K562 (cell line): ENCODE results near the gene ADAM22. TPM values are rescaled to one million over a fixed set of nuclear protein-coding genes. Genes with fewer than 3 reads are reported as not detected.

Experiments used
- ATAC-seq: fragments of 200-7000 bp; cut with Tn5 transposase; 3 replicates; pipeline ENCODE4 v1.9.1; 2020; ENCODE audit warnings: moderate library complexity
- BruUV-seq: library from RNA; stranded (reverse); fragments of 400-500 nt; replicated peaks from 2 replicates; lab custom pipeline; 2021; lab: Mats Ljungman, UMichigan
- CTCF ChIA-PET: fragments of 300-600 bp; formaldehyde crosslinking; extraction: SDS; loops from one replicate; lab custom pipeline; 2021; ENCODE audit warnings: low intra/inter-chr PET ratio; lab: Yijun Ruan, JAX
- POLR2A ChIA-PET: fragments of 300-600, 350-650 bp; sonication (Branson Sonifier 250); formaldehyde crosslinking; extraction: SDS; loops from one replicate; lab custom pipeline; 2021; ENCODE audit warnings: antibody characterized with exemption, inconsistent platforms; lab: Yijun Ruan, JAX
- DNase-seq, 4 experiments: peaks; one replicate each; pipeline versions ENCODE4 v3.0.0 to v3.0.0-alpha.2; 2011 to 2018; ENCODE audit warnings: low spot score in 3 of 4, mixed read lengths in 3 of 4; ENCODE audit errors: extremely low read depth in 1 of 4
- FAIRE-seq: peaks from 2 replicates; lab custom pipeline; 2011; peaks lifted over from hg19 to GRCh38; lab: Jason Lieb, UNC
- H2AFZ ChIP-seq: 2 replicates; pipeline ENCODE4 v1.6.0; 2011; ENCODE audit warnings: low read depth, low read length, control low read depth, inconsistent platforms
- H3K27ac ChIP-seq: fragments of 200-600 bp; 3 replicates; pipeline ENCODE4 v1.8.0; 2011; ENCODE audit warnings: low read depth, mild to moderate bottlenecking, control low read depth, inconsistent platforms, low read length, moderate library complexity, mixed read lengths; ENCODE audit errors: extremely low read depth
- H3K27me3 ChIP-seq, 2 experiments: fragments of 300-600 bp in 1 of 2; 2 replicates in 1 of 2; 3 replicates in 1 of 2; pipeline versions ENCODE4 v1.6.0 to v1.8.0; 2011; ENCODE audit warnings: inconsistent platforms in 2 of 2, low read length in 2 of 2, mild to moderate bottlenecking in 1 of 2, mixed read lengths in 1 of 2, moderate library complexity in 1 of 2; ENCODE audit not compliant: control insufficient read depth in 2 of 2, insufficient read depth in 2 of 2
- H3K36me3 ChIP-seq: fragments of 300-600 bp; 3 replicates; pipeline ENCODE4 v1.8.0; 2011; ENCODE audit warnings: mild to moderate bottlenecking, low read length, inconsistent platforms; ENCODE audit not compliant: control insufficient read depth, insufficient read depth
- H3K4me1 ChIP-seq, 2 experiments: fragments of 200-600 bp in 1 of 2; replicated peaks in 1 of 2; 2 replicates in 1 of 2; 3 replicates in 1 of 2; pipeline versions ENCODE4 v1.5.1 to v1.8.0; 2011; ENCODE audit warnings: inconsistent platforms in 2 of 2, low read length in 2 of 2, mild to moderate bottlenecking in 1 of 2, mixed read lengths in 1 of 2, moderate library complexity in 1 of 2; ENCODE audit not compliant: control insufficient read depth in 2 of 2, insufficient read depth in 2 of 2
- H3K4me2 ChIP-seq: 2 replicates; pipeline ENCODE4 v1.6.1; 2011; ENCODE audit warnings: low read length, control low read depth, inconsistent platforms, mixed read lengths; ENCODE audit not compliant: insufficient read depth
- H3K4me3 ChIP-seq: fragments of 200-600 bp; sonication (generic), shearing (Covaris generic); 2 replicates; pipeline ENCODE4 v1.5.1; 2016; ENCODE audit warnings: control low read depth, inconsistent platforms
- H3K79me2 ChIP-seq: fragments of 200-600 bp; 3 replicates; pipeline ENCODE4 v1.8.0; 2011; ENCODE audit warnings: low read length, inconsistent platforms; ENCODE audit not compliant: control insufficient read depth, insufficient read depth
- H3K9ac ChIP-seq, 2 experiments: 2 replicates each; pipeline versions ENCODE4 v1.6.0 to v1.6.1; 2011; ENCODE audit warnings: low read depth in 2 of 2, low read length in 2 of 2, control low read depth in 1 of 2, inconsistent platforms in 1 of 2, mild to moderate bottlenecking in 1 of 2, mixed read lengths in 1 of 2; ENCODE audit not compliant: insufficient read depth in 1 of 2
- H3K9me1 ChIP-seq: one replicate; pipeline ENCODE4 v1.6.0; 2011; ENCODE audit warnings: inconsistent platforms, mild to moderate bottlenecking, low read length, moderate library complexity; ENCODE audit not compliant: control insufficient read depth, insufficient read depth
- H3K9me3 ChIP-seq: replicated peaks from 2 replicates; pipeline ENCODE4 v1.5.1; 2011; ENCODE audit warnings: low read depth, low read length, inconsistent platforms; ENCODE audit not compliant: control insufficient read depth, insufficient read depth
- H4K20me1 ChIP-seq: replicated peaks from 2 replicates; pipeline ENCODE4 v1.6.1; 2011; ENCODE audit warnings: low read length, inconsistent platforms, mixed read lengths; ENCODE audit not compliant: control insufficient read depth, insufficient read depth
- CC2D1A ChIP-seq: fragments of 450-650 bp; IDR thresholded peaks from 2 replicates; pipeline ENCODE4 v1.6.1; 2017; ENCODE audit warnings: mild to moderate bottlenecking
- POU5F1 ChIP-seq: fragments of 150-350 bp; IDR thresholded peaks from 2 replicates; pipeline ENCODE4 v1.6.1; 2014; ENCODE audit warnings: borderline replicate concordance, low read length, low read depth, mild to moderate bottlenecking; ENCODE audit not compliant: partially characterized antibody
- SMAD1 ChIP-seq: fragments of 150-350 bp; IDR thresholded peaks from 2 replicates; pipeline ENCODE4 v1.6.1; 2014; ENCODE audit warnings: low read length, low read depth; ENCODE audit not compliant: partially characterized antibody
- ZNF184 ChIP-seq: sonication (generic); formaldehyde crosslinking; IDR thresholded peaks from 2 replicates; pipeline ENCODE4 v1.5.0; 2020; ENCODE audit warnings: missing genetic modification reagents
- WGBS: fragments of 100-300 bp; shearing (Covaris generic); methylation state at CpG from one replicate; pipeline ENCODE4 v1.1.6; 2016; ENCODE audit warnings: low coverage, mixed read lengths; ENCODE audit not compliant: insufficient coverage; ENCODE audit errors: missing lambda C conversion rate; 5-methylcytosine and 5-hydroxymethylcytosine counted together
- in situ Hi-C: fragments of 300-500 bp; cut with MboI; formaldehyde crosslinking; loops from 4 replicates; pipeline ENCODE4 v1.15.0; 2018; ENCODE audit warnings: inconsistent platforms, mixed read lengths
- intact Hi-C: fragments of 100-400 bp; cut with micrococcal nuclease; formaldehyde crosslinking; loops from 2 replicates; pipeline ENCODE4 v1.14.2; 2022
- polyA plus RNA-seq, 8 experiments: library from polyadenylated mRNA; depleted of rRNA in 4 of 8; stranded (reverse) in 5 of 8; unstranded in 3 of 8; fragments of >200 nt; fragmentation: Nextera tagmentation in 2 of 8; fragmentation: Illumina TruSeq in 1 of 8; extraction: Ambion mirVana in 2 of 8; extraction: Trizol in 1 of 8; gene quantifications; 2 replicates each; pipeline versions ENCODE4 v1.2.1 to v1.2.3, GENCODE V29; 2011 to 2014; ENCODE audit warnings: inconsistent platforms in 1 of 8, missing spikeins in 1 of 8
- total RNA-seq, 7 experiments: library from RNA; depleted of rRNA in 6 of 7; stranded (reverse); fragments of >200 nt in 6 of 7; fragmentation: Illumina TruSeq in 2 of 7; extraction: Trizol in 2 of 7; gene quantifications; 2 replicates each; pipeline versions ENCODE4 v1.2.1 to v1.2.3, GENCODE V29; 2011 to 2021; ENCODE audit warnings: low replicate concordance in 1 of 7
- TF ChIP-seq, protein P1 (sequence below): fragments of 250-450 bp; sonication (Bioruptor Pico); IDR thresholded peaks from 2 replicates; pipeline ENCODE4 v1.5.0; 2021
- TF ChIP-seq, protein P2 (sequence below): fragments of 450-650 bp; IDR thresholded peaks from 2 replicates; pipeline ENCODE4 v1.6.1; 2016; ENCODE audit warnings: low read depth

Gene ADAM22
- total and polyA plus RNA-seq, 9 of the 15 experiments (the other 6 are each of a cell fraction or from before 2014, with no cell fraction given) = 0.01 to 0.58 (median 0.18) TPM

DNA sequence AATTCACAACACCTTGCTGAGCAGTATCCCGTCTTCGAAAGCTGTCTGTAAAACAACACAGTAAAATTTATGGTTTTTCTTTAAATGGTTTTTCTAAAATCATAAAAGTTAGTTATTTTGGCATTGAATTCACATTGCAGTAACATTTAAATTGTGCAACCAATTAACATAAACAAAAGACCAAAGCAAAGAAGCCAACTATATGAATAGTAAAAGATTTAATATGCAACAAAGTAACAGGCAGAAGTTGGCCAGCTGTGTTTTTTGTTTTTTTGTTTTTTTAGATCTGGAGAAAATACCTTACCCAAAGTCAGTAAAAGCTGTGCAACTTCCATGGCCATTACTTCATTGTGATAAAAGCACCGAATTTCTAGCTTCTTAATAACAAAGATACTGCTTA lies 274.5 kb downstream of the ADAM22 start:
- intact Hi-C loops = no loop called here
- FAIRE-seq = no peak
- no peak overlapping the region for H2AFZ ChIP-seq
- POLR2A ChIA-PET = interaction anchor here (1.3 to 1.7 kb wide), 2 partner anchors 9 to 12 kb away, joined by 3 read pairs; no protein-coding TSS in a partner anchor
- no peak for ATAC-seq
- H3K27me3 ChIP-seq = no peaks in the 10 kb centered on the region
- H3K4me2 ChIP-seq = no peak overlapping the region
- H3K9me3 ChIP-seq = no peaks in the 10 kb centered on the region
- CTCF ChIA-PET = interaction anchor here (0.7 kb wide), 1 partner anchor 26 kb away, joined by 3 read pairs; no protein-coding TSS in a partner anchor
- H3K4me3 ChIP-seq = no peak overlapping the region
- H3K9me1 ChIP-seq = no peaks in the 10 kb centered on the region
- no peaks in the 10 kb centered on the region for H3K79me2 ChIP-seq
- peaks cover 75% of the 10 kb centered on the region for H3K36me3 ChIP-seq
- no peaks in the 10 kb centered on the region for H4K20me1 ChIP-seq
- DNase-seq = no peak
- H3K27ac ChIP-seq = no peak overlapping the region
- no peak for TF ChIP-seq ZNF184
- TF ChIP-seq, protein P1, sequence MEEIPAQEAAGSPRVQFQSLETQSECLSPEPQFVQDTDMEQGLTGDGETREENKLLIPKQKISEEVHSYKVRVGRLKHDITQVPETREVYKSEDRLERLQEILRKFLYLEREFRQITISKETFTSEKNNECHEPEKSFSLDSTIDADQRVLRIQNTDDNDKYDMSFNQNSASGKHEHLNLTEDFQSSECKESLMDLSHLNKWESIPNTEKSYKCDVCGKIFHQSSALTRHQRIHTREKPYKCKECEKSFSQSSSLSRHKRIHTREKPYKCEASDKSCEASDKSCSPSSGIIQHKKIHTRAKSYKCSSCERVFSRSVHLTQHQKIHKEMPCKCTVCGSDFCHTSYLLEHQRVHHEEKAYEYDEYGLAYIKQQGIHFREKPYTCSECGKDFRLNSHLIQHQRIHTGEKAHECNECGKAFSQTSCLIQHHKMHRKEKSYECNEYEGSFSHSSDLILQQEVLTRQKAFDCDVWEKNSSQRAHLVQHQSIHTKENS (CRISPR knock-in tag) = no peak
- TF ChIP-seq POU5F1 = no peak
- WGBS = 88% methylated on average over 3 of the region's 3 CpGs
- no peak overlapping the region for H3K9ac ChIP-seq
- BruUV-seq = no TSS peak
- in situ Hi-C loops = no loop called here
- peaks cover 0 to 16% of the 10 kb centered on the region in 2 experiments; a peak in 2 of 5 replicates for H3K4me1 ChIP-seq

DNA sequence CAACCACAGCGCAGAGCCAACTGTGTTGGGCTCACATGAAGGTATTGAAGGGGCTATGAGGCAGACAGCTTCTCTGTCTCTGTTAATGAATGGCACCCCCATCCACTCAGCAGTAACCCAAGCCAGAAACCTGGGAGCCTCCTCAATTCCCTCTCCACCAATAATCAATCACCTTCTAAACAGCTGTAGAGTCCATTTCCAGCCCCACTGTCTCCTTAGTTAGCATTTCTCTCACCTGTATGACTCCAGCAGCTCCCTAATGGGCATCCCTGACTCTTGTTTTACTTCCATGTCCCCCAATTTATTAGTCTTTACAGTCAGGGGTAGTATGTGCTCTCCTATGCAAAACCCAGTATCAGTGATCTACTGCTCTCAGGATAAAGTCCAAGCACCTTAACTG lies 278.9 kb downstream of the ADAM22 start:
- H2AFZ ChIP-seq = no peak overlapping the region
- no peaks in the 10 kb centered on the region for H3K9me1 ChIP-seq
- intact Hi-C loops = loop anchor here (10.0 kb wide), 1 partner anchor 338 kb away; the partner anchor contains the start of genes DBF4 and SLC25A40
- H3K4me1 ChIP-seq = peaks cover 0 to 7% of the 10 kb centered on the region in 2 experiments; a peak in 2 of 5 replicates
- H3K27me3 ChIP-seq = no peaks in the 10 kb centered on the region
- no TSS peak for BruUV-seq
- no peak overlapping the region for H3K4me2 ChIP-seq
- ChIA-PET POLR2A (no interaction called here), CTCF (no interaction called here)
- no peak for FAIRE-seq
- in situ Hi-C loops = no loop called here
- H3K27ac ChIP-seq = no peak overlapping the region
- no peak for DNase-seq
- no peak overlapping the region for H3K4me3 ChIP-seq
- peaks cover 9% of the 10 kb centered on the region for H3K79me2 ChIP-seq
- peaks cover 75% of the 10 kb centered on the region for H3K36me3 ChIP-seq
- no peaks in the 10 kb centered on the region for H4K20me1 ChIP-seq
- no peak for ATAC-seq
- H3K9ac ChIP-seq = no peak overlapping the region
- WGBS = 93% methylated on average over 1 of the region's 1 CpG
- H3K9me3 ChIP-seq = no peaks in the 10 kb centered on the region
- TF ChIP-seq, protein P2, sequence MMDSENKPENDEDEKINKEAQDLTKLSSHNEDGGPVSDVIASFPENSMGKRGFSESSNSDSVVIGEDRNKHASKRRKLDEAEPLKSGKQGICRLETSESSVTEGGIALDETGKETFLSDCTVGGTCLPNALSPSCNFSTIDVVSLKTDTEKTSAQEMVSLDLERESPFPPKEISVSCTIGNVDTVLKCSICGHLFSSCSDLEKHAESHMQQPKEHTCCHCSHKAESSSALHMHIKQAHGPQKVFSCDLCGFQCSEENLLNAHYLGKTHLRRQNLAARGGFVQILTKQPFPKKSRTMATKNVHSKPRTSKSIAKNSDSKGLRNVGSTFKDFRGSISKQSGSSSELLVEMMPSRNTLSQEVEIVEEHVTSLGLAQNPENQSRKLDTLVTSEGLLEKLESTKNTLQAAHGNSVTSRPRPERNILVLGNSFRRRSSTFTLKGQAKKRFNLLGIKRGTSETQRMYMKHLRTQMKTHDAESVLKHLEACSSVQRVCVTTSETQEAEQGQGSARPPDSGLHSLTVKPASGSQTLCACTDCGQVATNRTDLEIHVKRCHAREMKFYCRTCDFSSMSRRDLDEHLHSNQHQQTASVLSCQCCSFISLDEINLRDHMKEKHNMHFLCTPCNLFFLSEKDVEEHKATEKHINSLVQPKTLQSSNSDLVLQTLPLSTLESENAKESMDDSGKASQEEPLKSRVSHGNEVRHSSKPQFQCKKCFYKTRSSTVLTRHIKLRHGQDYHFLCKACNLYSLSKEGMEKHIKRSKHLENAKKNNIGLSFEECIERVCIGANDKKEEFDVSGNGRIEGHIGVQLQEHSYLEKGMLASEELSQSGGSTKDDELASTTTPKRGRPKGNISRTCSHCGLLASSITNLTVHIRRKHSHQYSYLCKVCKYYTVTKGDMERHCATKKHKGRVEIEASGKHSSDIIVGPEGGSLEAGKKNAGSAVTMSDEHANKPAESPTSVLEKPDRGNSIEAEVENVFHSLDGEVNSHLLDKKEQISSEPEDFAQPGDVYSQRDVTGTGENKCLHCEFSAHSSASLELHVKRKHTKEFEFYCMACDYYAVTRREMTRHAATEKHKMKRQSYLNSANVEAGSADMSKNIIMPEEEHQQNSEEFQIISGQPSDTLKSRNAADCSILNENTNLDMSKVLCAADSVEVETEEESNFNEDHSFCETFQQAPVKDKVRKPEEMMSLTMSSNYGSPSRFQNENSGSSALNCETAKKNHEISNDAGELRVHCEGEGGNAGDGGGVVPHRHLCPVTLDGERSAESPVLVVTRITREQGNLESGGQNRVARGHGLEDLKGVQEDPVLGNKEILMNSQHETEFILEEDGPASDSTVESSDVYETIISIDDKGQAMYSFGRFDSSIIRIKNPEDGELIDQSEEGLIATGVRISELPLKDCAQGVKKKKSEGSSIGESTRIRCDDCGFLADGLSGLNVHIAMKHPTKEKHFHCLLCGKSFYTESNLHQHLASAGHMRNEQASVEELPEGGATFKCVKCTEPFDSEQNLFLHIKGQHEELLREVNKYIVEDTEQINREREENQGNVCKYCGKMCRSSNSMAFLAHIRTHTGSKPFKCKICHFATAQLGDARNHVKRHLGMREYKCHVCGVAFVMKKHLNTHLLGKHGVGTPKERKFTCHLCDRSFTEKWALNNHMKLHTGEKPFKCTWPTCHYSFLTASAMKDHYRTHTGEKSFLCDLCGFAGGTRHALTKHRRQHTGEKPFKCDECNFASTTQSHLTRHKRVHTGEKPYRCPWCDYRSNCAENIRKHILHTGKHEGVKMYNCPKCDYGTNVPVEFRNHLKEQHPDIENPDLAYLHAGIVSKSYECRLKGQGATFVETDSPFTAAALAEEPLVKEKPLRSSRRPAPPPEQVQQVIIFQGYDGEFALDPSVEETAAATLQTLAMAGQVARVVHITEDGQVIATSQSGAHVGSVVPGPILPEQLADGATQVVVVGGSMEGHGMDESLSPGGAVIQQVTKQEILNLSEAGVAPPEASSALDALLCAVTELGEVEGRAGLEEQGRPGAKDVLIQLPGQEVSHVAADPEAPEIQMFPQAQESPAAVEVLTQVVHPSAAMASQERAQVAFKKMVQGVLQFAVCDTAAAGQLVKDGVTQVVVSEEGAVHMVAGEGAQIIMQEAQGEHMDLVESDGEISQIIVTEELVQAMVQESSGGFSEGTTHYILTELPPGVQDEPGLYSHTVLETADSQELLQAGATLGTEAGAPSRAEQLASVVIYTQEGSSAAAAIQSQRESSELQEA = no peak
- TF ChIP-seq SMAD1 = no peak
- no peak for TF ChIP-seq CC2D1A
